ENCODE data around the gene LOXL4. TPM values are rescaled to one million over a fixed set of nuclear protein-coding genes. Genes with fewer than 3 reads are reported as not detected.

LOXL4 gene
- total RNA-seq, 1 experiment from 2014 or later: not detected

- Histone ChIP-seq H3K4me3 (ENCODE audit: low read depth, low read length, poor library complexity, severe bottlenecking) (no peak overlapping the region), H3K9me3 (ENCODE audit: low read depth, low read length, poor library complexity, severe bottlenecking) (no peaks in the 10 kb centered on the region), H3K4me1 (ENCODE audit: insufficient read depth, low read length, poor library complexity, severe bottlenecking) (no peaks in the 10 kb centered on the region), H3K27me3 (replicated peaks; ENCODE audit: insufficient read depth, low read depth, low read length, poor library complexity) (no peaks in the 10 kb centered on the region), H3K36me3 (ENCODE audit: insufficient read depth, low read length, poor library complexity, severe bottlenecking) (no peaks in the 10 kb centered on the region), H3K27ac (ENCODE audit: low read depth, low read length, poor library complexity, severe bottlenecking) (no peak overlapping the region)
- no TSS peak for BruUV-seq (replicated peaks)
- no peak for DNase-seq (ENCODE audit: low spot score)
- ChIA-PET POLR2A (ENCODE audit: low non-redundant PET) (no interaction called here), CTCF (no interaction called here)
- intact Hi-C loops (cut with micrococcal nuclease; ENCODE audit: unreplicated experiment): no loop called here
- TF ChIP-seq CTCF (conservative IDR thresholded peaks at IDR 0.05; ENCODE audit: low read depth, low read length) (no peak), EZH2 (IDR thresholded peaks at IDR 0.05; ENCODE audit: borderline replicate concordance, low read depth, low read length, poor library complexity, severe bottlenecking) (no peak)
These were observed 15.5 kb downstream of the LOXL4 start for GRCh38 chr10:98252464-98252863.

GRCh38 chr10:98251399-98251798, 16.6 kb downstream of the LOXL4 start:
- H3K9me3 ChIP-seq (ENCODE audit: low read depth, low read length, poor library complexity, severe bottlenecking): no peaks in the 10 kb centered on the region
- no TSS peak for BruUV-seq (replicated peaks)
- no peak for DNase-seq (ENCODE audit: low spot score)
- no peaks in the 10 kb centered on the region for H3K27me3 ChIP-seq (replicated peaks; ENCODE audit: insufficient read depth, low read depth, low read length, poor library complexity)
- H3K4me1 ChIP-seq (ENCODE audit: insufficient read depth, low read length, poor library complexity, severe bottlenecking): no peaks in the 10 kb centered on the region
- no peak overlapping the region for H3K27ac ChIP-seq (ENCODE audit: low read depth, low read length, poor library complexity, severe bottlenecking)
- H3K36me3 ChIP-seq (ENCODE audit: insufficient read depth, low read length, poor library complexity, severe bottlenecking): no peaks in the 10 kb centered on the region
- intact Hi-C loops (cut with micrococcal nuclease; ENCODE audit: unreplicated experiment): no loop called here
- TF ChIP-seq EZH2 (IDR thresholded peaks at IDR 0.05; ENCODE audit: borderline replicate concordance, low read depth, low read length, poor library complexity, severe bottlenecking): no peak
- no peak for TF ChIP-seq CTCF (conservative IDR thresholded peaks at IDR 0.05; ENCODE audit: low read depth, low read length)
- ChIA-PET CTCF (no interaction called here), POLR2A (ENCODE audit: low non-redundant PET) (no interaction called here)
- no peak overlapping the region for H3K4me3 ChIP-seq (ENCODE audit: low read depth, low read length, poor library complexity, severe bottlenecking)

GRCh38 chr10:98249134-98249533, 18.9 kb downstream of the LOXL4 start:
- CTCF ChIA-PET: no interaction called here
- H3K27me3 ChIP-seq (replicated peaks; ENCODE audit: insufficient read depth, low read depth, low read length, poor library complexity): no peaks in the 10 kb centered on the region
- no peak for DNase-seq (ENCODE audit: low spot score)
- no peak overlapping the region for H3K4me3 ChIP-seq (ENCODE audit: low read depth, low read length, poor library complexity, severe bottlenecking)
- H3K27ac ChIP-seq (ENCODE audit: low read depth, low read length, poor library complexity, severe bottlenecking): no peak overlapping the region
- TF ChIP-seq CTCF (conservative IDR thresholded peaks at IDR 0.05; ENCODE audit: low read depth, low read length) (no peak), EZH2 (IDR thresholded peaks at IDR 0.05; ENCODE audit: borderline replicate concordance, low read depth, low read length, poor library complexity, severe bottlenecking) (no peak)
- no peaks in the 10 kb centered on the region for H3K4me1 ChIP-seq (ENCODE audit: insufficient read depth, low read length, poor library complexity, severe bottlenecking)
- POLR2A ChIA-PET (ENCODE audit: low non-redundant PET): interaction anchor here (0.5 kb wide), 1 partner anchor 179 kb away, joined by 3 read pairs; no protein-coding TSS in a partner anchor
- no TSS peak for BruUV-seq (replicated peaks)
- intact Hi-C loops (cut with micrococcal nuclease; ENCODE audit: unreplicated experiment): loop anchor here (10.0 kb wide), 1 partner anchor 176 kb away; no protein-coding TSS in a partner anchor
- no peaks in the 10 kb centered on the region for H3K9me3 ChIP-seq (ENCODE audit: low read depth, low read length, poor library complexity, severe bottlenecking)
- no peaks in the 10 kb centered on the region for H3K36me3 ChIP-seq (ENCODE audit: insufficient read depth, low read length, poor library complexity, severe bottlenecking)

Measured in A673 (cell line).